Loucy (cell line): ENCODE measurements around the gene PPP1R14B.

Experiments
- CTCF ChIP-seq: fragments of 200-600 bp; sonication (generic); conservative IDR thresholded peaks from 2 replicates; pipeline ENCODE4 v1.5.1; 2014; ENCODE audit warnings: mild to moderate bottlenecking, antibody characterized with exemption, low read length
- EZH2phosphoT487 ChIP-seq: fragments of 200-600 bp; IDR thresholded peaks from 2 replicates; pipeline ENCODE4 v1.6.1; 2018; ENCODE audit warnings: antibody characterized with exemption, mild to moderate bottlenecking, moderate library complexity, borderline replicate concordance

DNA sequence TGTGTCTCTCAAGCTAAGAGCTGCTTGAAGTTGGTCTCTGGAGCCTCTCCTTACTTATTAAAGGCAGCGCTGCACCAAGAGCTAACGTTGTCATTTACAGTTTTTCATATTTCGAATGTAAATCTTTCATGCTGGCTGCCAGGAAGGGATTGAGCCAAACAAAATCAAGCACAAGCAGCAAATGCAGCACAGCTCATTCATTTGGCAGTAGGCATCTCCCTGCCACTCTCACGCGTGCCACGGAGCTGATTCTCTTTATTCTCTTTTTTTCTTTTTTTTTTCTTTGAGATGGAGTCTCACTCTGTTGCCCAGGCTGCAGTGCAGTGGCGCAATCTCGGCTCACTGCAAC lies 13.8 kb downstream of the PPP1R14B start:
- TF ChIP-seq CTCF: no peak
- TF ChIP-seq EZH2phosphoT487: no peak
